Gastrocnemius medialis (tissue), 4 donors: Measurements from ENCODE around the gene OR7G2.

Source experiments
- POLR2A ChIP-seq, 2 donors: fragments of 450-650 bp; IDR thresholded peaks; one replicate each; pipeline ENCODE4 v1.6.1; 2017; ENCODE audit warnings: antibody characterized with exemption in 2 of 2, mild to moderate bottlenecking in 2 of 2, moderate library complexity in 2 of 2
- TF ChIP-seq, protein P1 (sequence below), 5 experiments: fragments of 450-650 bp in 3 of 5; fragments of 200-600 bp in 2 of 5; sonication (generic) in 2 of 5; IDR thresholded peaks in 4 of 5; conservative IDR thresholded peaks in 1 of 5; 1 replicate in 4 of 5; 2 replicates in 1 of 5; pipeline ENCODE4 v1.5.1; 2016 to 2019; ENCODE audit warnings: antibody characterized with exemption in 5 of 5, mild to moderate bottlenecking in 3 of 5, moderate library complexity in 3 of 5

- TF ChIP-seq, protein P1, sequence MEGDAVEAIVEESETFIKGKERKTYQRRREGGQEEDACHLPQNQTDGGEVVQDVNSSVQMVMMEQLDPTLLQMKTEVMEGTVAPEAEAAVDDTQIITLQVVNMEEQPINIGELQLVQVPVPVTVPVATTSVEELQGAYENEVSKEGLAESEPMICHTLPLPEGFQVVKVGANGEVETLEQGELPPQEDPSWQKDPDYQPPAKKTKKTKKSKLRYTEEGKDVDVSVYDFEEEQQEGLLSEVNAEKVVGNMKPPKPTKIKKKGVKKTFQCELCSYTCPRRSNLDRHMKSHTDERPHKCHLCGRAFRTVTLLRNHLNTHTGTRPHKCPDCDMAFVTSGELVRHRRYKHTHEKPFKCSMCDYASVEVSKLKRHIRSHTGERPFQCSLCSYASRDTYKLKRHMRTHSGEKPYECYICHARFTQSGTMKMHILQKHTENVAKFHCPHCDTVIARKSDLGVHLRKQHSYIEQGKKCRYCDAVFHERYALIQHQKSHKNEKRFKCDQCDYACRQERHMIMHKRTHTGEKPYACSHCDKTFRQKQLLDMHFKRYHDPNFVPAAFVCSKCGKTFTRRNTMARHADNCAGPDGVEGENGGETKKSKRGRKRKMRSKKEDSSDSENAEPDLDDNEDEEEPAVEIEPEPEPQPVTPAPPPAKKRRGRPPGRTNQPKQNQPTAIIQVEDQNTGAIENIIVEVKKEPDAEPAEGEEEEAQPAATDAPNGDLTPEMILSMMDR (IDR thresholded peaks at IDR 0.05 in 4 of 5, conservative IDR thresholded peaks at IDR 0.05 in 1 of 5) = no peak
- TF ChIP-seq POLR2A (IDR thresholded peaks at IDR 0.05) = no peak
Measured at GRCh38 chr19:9149997-9150396, 42.7 kb upstream of the OR7G2 start.
